Kidney (tissue), 14 donors: Measurements from ENCODE around the gene ILKAP. TPM values are rescaled to one million over a fixed set of nuclear protein-coding genes. Genes with fewer than 3 reads are reported as not detected.

ENCODE experiments used
- DNase-seq, 5 donors: peaks; one replicate each; pipeline ENCODE4 v3.0.0-alpha.2; 2013 to 2020
- FAIRE-seq: peaks from 2 replicates; lab custom pipeline; 2012; peaks lifted over from hg19 to GRCh38; lab: Jason Lieb, UNC
- H3K27ac ChIP-seq, 2 donors: one replicate each; pipeline ENCODE4 v1.7.0; 2013; ENCODE audit warnings: low read depth in 2 of 2, low read length in 2 of 2, inconsistent platforms in 1 of 2
- H3K27me3 ChIP-seq: one replicate; pipeline ENCODE4 v1.7.1; 2013; ENCODE audit warnings: low read length, inconsistent platforms; ENCODE audit not compliant: control insufficient read depth, insufficient read depth
- H3K36me3 ChIP-seq, 3 donors: one replicate each; pipeline versions ENCODE4 v1.7.0 to v1.7.1; 2013; ENCODE audit warnings: low read length in 3 of 3, control low read depth in 1 of 3, inconsistent platforms in 1 of 3; ENCODE audit not compliant: insufficient read depth in 3 of 3, control insufficient read depth in 2 of 3
- H3K4me1 ChIP-seq, 3 donors: one replicate each; pipeline versions ENCODE4 v1.7.0 to v1.7.1; 2013; ENCODE audit warnings: low read length in 3 of 3, inconsistent platforms in 1 of 3, low read depth in 1 of 3; ENCODE audit not compliant: control insufficient read depth in 2 of 3, insufficient read depth in 2 of 3
- H3K4me3 ChIP-seq, 3 donors: one replicate each; pipeline versions ENCODE4 v1.7.0 to v1.8.1; 2013; ENCODE audit warnings: low read length in 3 of 3, control low read depth in 1 of 3, inconsistent platforms in 1 of 3
- H3K9ac ChIP-seq, 3 donors: one replicate each; pipeline versions ENCODE4 v1.7.0 to v1.7.1; 2013; ENCODE audit warnings: low read length in 3 of 3, control low read depth in 1 of 3, inconsistent platforms in 1 of 3
- H3K9me3 ChIP-seq, 3 donors: one replicate each; pipeline versions ENCODE4 v1.7.0 to v1.7.1; 2013; ENCODE audit warnings: low read length in 3 of 3, control low read depth in 1 of 3, inconsistent platforms in 1 of 3; ENCODE audit not compliant: control insufficient read depth in 2 of 3, insufficient read depth in 1 of 3
- CTCF ChIP-seq: IDR thresholded peaks from 3 replicates; pipeline ENCODE4 v1.5.1; 2012; ENCODE audit warnings: mild to moderate bottlenecking, moderate library complexity, borderline replicate concordance; ENCODE audit not compliant: insufficient read depth; ENCODE audit errors: extremely low read depth
- intact Hi-C: fragments of 100-400 bp; cut with DNase I; formaldehyde crosslinking; loops from one replicate; pipeline ENCODE4 v1.11.1; 2022
- polyA plus RNA-seq: library from polyadenylated mRNA; stranded (reverse); fragments of 350-450 nt; fragmentation: Illumina TruSeq; extraction: RNeasy Lipid Tissue Mini Kit (QIAGEN cat#74804); gene quantifications from one replicate; pipeline ENCODE4 v1.2.3, GENCODE V29; 2014; ENCODE audit warnings: low read depth, low replicate concordance; ENCODE audit not compliant: insufficient read depth
- total RNA-seq: library from RNA; stranded (reverse); fragmentation: NEBNext Ultra II Directional; extraction: Animal tissue kit (Norgen Biotek cat#: 25700); gene quantifications from one replicate; pipeline ENCODE4 v1.2.1, GENCODE V29; 2021
- donor health status: control.
- donor health status: control.
- donor health status: control.
- donor health status: control.
- donor health status: control.
- donor health status: DM: yes; HTN: yes; CAD: no.
- donor health status: Normal renal cell carcinoma (clear cell type).

The ILKAP gene
- total and polyA plus RNA-seq, 2 donors from 2014 or later, result 38.4 to 47.7 TPM

DNA sequence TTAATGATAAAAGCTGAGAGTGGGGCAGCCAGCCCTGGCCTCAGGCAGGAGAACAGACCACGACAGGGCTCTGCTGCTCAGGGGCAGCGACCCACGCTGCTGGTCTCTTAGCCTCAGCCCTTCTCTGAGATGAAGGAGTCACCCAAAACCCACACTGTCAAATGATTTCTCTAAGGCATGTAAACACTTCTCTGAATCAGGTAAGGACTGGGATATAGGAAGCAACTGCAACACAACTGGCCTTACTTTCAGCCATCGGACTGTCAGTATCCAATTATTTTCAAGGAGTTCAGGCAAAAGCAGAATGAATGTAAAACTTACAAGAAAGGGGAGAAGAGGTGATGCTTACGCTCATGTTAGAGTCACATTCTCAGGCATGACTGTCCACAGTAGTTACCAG lies 22.9 kb downstream of the ILKAP start:
- H3K9me3 ChIP-seq, result no peaks in the 10 kb centered on the region
- no peak overlapping the region for H3K9ac ChIP-seq
- no peaks in the 10 kb centered on the region for H3K4me1 ChIP-seq
- intact Hi-C loops, result no loop called here
- no peak for TF ChIP-seq CTCF
- FAIRE-seq (no peak), DNase-seq (no peak)
- peaks cover 8 to 75% (median 55%) of the 10 kb centered on the region in 3 donors for H3K36me3 ChIP-seq
- H3K27ac ChIP-seq, result no peak overlapping the region
- no peak overlapping the region for H3K4me3 ChIP-seq
- no peaks in the 10 kb centered on the region for H3K27me3 ChIP-seq

- H3K9ac ChIP-seq, result no peak overlapping the region
- FAIRE-seq, result no peak
- TF ChIP-seq CTCF, result no peak
- H3K27me3 ChIP-seq, result no peaks in the 10 kb centered on the region
- no peak overlapping the region for H3K27ac ChIP-seq
- DNase-seq, result peak in 1 of 5 donors; percentile 55
- H3K36me3 ChIP-seq, result peaks cover 7 to 70% (median 47%) of the 10 kb centered on the region in 3 donors
- H3K4me1 ChIP-seq, result no peaks in the 10 kb centered on the region
- intact Hi-C loops, result no loop called here
- H3K9me3 ChIP-seq, result no peaks in the 10 kb centered on the region
- no peak overlapping the region for H3K4me3 ChIP-seq
These were observed 26.9 kb downstream of the ILKAP start for GRCh38 chr2:238176613-238177012.

DNA sequence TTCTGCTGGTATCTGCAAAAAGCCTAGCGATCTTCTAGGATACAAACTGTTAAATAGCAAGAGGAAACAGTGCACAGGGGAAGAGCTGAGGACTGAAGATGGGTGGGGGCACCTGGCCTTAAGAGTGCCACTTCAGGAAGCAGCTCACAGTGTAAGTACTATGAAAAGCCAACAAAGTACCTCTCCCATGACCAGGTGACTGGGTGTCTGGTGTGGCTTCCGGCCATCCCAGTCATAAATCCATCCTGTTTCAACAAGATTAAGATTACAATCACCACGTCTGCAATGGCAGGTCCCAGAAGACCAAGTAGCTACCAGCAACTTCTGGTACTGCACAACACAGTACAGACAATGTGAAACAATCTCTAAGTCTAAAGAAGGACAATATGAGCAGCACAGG lies 28.8 kb downstream of the ILKAP start:
- DNase-seq (no peak), FAIRE-seq (no peak)
- intact Hi-C loops, result no loop called here
- H3K27ac ChIP-seq, result no peak overlapping the region
- no peaks in the 10 kb centered on the region for H3K9me3 ChIP-seq
- no peak for TF ChIP-seq CTCF
- H3K27me3 ChIP-seq, result no peaks in the 10 kb centered on the region
- H3K36me3 ChIP-seq, result peaks cover 7 to 69% (median 35%) of the 10 kb centered on the region in 3 donors
- peaks cover 2 to 11% (median 3%) of the 10 kb centered on the region in 3 donors for H3K4me1 ChIP-seq
- H3K4me3 ChIP-seq, result no peak overlapping the region
- no peak overlapping the region for H3K9ac ChIP-seq

- H3K36me3 ChIP-seq, result peaks cover 7 to 68% (median 33%) of the 10 kb centered on the region in 3 donors
- H3K4me3 ChIP-seq, result no peak overlapping the region
- FAIRE-seq, result no peak
- intact Hi-C loops, result no loop called here
- H3K9me3 ChIP-seq, result no peaks in the 10 kb centered on the region
- no peak overlapping the region for H3K9ac ChIP-seq
- TF ChIP-seq CTCF, result no peak
- H3K27ac ChIP-seq, result no peak overlapping the region
- peaks cover 3 to 11% (median 4%) of the 10 kb centered on the region in 3 donors for H3K4me1 ChIP-seq
- DNase-seq, result no peak
- no peaks in the 10 kb centered on the region for H3K27me3 ChIP-seq
These were observed 29.2 kb downstream of the ILKAP start for GRCh38 chr2:238174291-238174690.
